OCI-LY3 (cell line): ENCODE measurements around the gene TRPV4.
A peak's percentile ranks its signal among the peaks of the same experiment; 100 is the strongest.

Experiments used
- H2AFZ ChIP-seq: fragments of 200-600, 300-600 bp; shearing (Covaris generic); 2 replicates; pipeline ENCODE4 v1.6.0; 2014; ENCODE audit warnings: antibody characterized with exemption, low read depth, low read length
- H3K27ac ChIP-seq: fragments of 200-600, 300-600 bp; sonication (generic); 2 replicates; pipeline ENCODE4 v1.5.1; 2014; ENCODE audit warnings: mild to moderate bottlenecking, low read length, moderate library complexity, mixed read lengths
- H3K27me3 ChIP-seq: fragments of 200-600, 300-600 bp; sonication (generic); 2 replicates; pipeline ENCODE4 v1.6.1; 2014; ENCODE audit warnings: low read depth, low read length, mixed read lengths
- H3K36me3 ChIP-seq: fragments of 200-600, 300-600 bp; sonication (generic); replicated peaks from 2 replicates; pipeline ENCODE3; 2014; ENCODE audit warnings: low read depth, low read length, mixed read lengths
- H3K4me1 ChIP-seq: fragments of 300-600, 200-600 bp; sonication (generic); 2 replicates; pipeline ENCODE4 v1.6.1; 2014; ENCODE audit warnings: low read length, mixed read lengths
- H3K4me2 ChIP-seq: fragments of 200-600, 300-600 bp; sonication (generic); 2 replicates; pipeline ENCODE4 v1.6.1; 2014; ENCODE audit warnings: low read length, mixed read lengths
- H3K4me3 ChIP-seq: fragments of 300-600, 200-600 bp; sonication (generic); 2 replicates; pipeline ENCODE4 v1.5.1; 2014; ENCODE audit warnings: antibody characterized with exemption, mild to moderate bottlenecking, low read length, moderate library complexity
- H3K79me2 ChIP-seq: fragments of 300-600, 200-600 bp; shearing (Covaris generic); 2 replicates; pipeline ENCODE4 v1.6.1; 2014; ENCODE audit warnings: mild to moderate bottlenecking, low read length, mixed read lengths
- H3K9ac ChIP-seq: fragments of 300-600, 200-600 bp; shearing (Covaris generic); 2 replicates; pipeline ENCODE4 v1.6.0; 2014; ENCODE audit warnings: mild to moderate bottlenecking, low read length, moderate library complexity
- H3K9me3 ChIP-seq: fragments of 200-600, 300-600 bp; shearing (Covaris generic); 2 replicates; pipeline ENCODE4 v1.6.1; 2014; ENCODE audit warnings: low read length, mixed read lengths; ENCODE audit not compliant: insufficient read depth
- H4K20me1 ChIP-seq: fragments of 200-600, 300-600 bp; sonication (generic); 2 replicates; pipeline ENCODE4 v1.6.1; 2016; ENCODE audit warnings: low read length, mixed read lengths; ENCODE audit not compliant: insufficient read depth
- CTCF ChIP-seq: fragments of 200-600, 300-600 bp; sonication (generic); IDR thresholded peaks from 2 replicates; pipeline ENCODE4 v1.5.1; 2014; ENCODE audit warnings: antibody characterized with exemption, low read length, low read depth
- EZH2phosphoT487 ChIP-seq: fragments of 200-600 bp; shearing (Covaris generic); IDR thresholded peaks from 2 replicates; pipeline ENCODE4 v1.6.1; 2018; ENCODE audit warnings: antibody characterized with exemption, mixed run types, low read depth

TRPV4 gene

GRCh38 chr12:109879351-109880042 lies 46.3 kb upstream of the TRPV4 start:
- Histone ChIP-seq H3K27me3 (peaks cover 12% of the 10 kb centered on the region; the same call in 1 of the 2 replicates), H3K27ac (no peak overlapping the region), H3K4me1 (peaks cover 39% of the 10 kb centered on the region), H4K20me1 (no peaks in the 10 kb centered on the region), H3K9ac (peak overlapping the region; percentile 64), H2AFZ (peak overlapping the region; percentile 40), H3K36me3 (no peaks in the 10 kb centered on the region), H3K4me3 (peak overlapping the region; percentile 95), H3K79me2 (no peaks in the 10 kb centered on the region), H3K9me3 (no peaks in the 10 kb centered on the region), H3K4me2 (peak overlapping the region; percentile 96)
- TF ChIP-seq EZH2phosphoT487, result no peak
- TF ChIP-seq CTCF, result no peak

GRCh38 chr12:109878749-109879148 lies 45.6 kb upstream of the TRPV4 start:
- H3K27ac ChIP-seq, result no peak overlapping the region
- peak overlapping the region; percentile 96 for H3K4me2 ChIP-seq
- H4K20me1 ChIP-seq, result no peaks in the 10 kb centered on the region
- H3K9ac ChIP-seq, result no peak overlapping the region
- TF ChIP-seq CTCF (no peak), EZH2phosphoT487 (no peak)
- H3K36me3 ChIP-seq, result no peaks in the 10 kb centered on the region
- H3K79me2 ChIP-seq, result no peaks in the 10 kb centered on the region
- peaks cover 12% of the 10 kb centered on the region; the same call in 1 of the 2 replicates for H3K27me3 ChIP-seq
- peak overlapping the region; percentile 95 for H3K4me3 ChIP-seq
- peaks cover 38% of the 10 kb centered on the region for H3K4me1 ChIP-seq
- no peak overlapping the region for H2AFZ ChIP-seq
- H3K9me3 ChIP-seq, result no peaks in the 10 kb centered on the region

GRCh38 chr12:109878247-109878625 lies 45.0 kb upstream of the TRPV4 start:
- H4K20me1 ChIP-seq, result no peaks in the 10 kb centered on the region
- H3K79me2 ChIP-seq, result no peaks in the 10 kb centered on the region
- no peak overlapping the region for H3K9ac ChIP-seq
- no peak overlapping the region for H3K4me3 ChIP-seq
- H2AFZ ChIP-seq, result no peak overlapping the region
- H3K4me1 ChIP-seq, result peaks cover 33% of the 10 kb centered on the region
- no peak overlapping the region for H3K4me2 ChIP-seq
- no peak overlapping the region for H3K27ac ChIP-seq
- no peaks in the 10 kb centered on the region for H3K9me3 ChIP-seq
- no peak for TF ChIP-seq CTCF
- no peak for TF ChIP-seq EZH2phosphoT487
- no peaks in the 10 kb centered on the region for H3K36me3 ChIP-seq
- peaks cover 12% of the 10 kb centered on the region; the same call in 1 of the 2 replicates for H3K27me3 ChIP-seq

- H3K4me3 ChIP-seq, result no peak overlapping the region
- no peak overlapping the region for H3K9ac ChIP-seq
- H3K9me3 ChIP-seq, result no peaks in the 10 kb centered on the region
- H3K4me1 ChIP-seq, result peaks cover 30% of the 10 kb centered on the region
- no peaks in the 10 kb centered on the region for H3K36me3 ChIP-seq
- no peak overlapping the region for H3K27ac ChIP-seq
- H3K27me3 ChIP-seq, result peaks cover 12% of the 10 kb centered on the region; the same call in 1 of the 2 replicates
- no peak for TF ChIP-seq CTCF
- no peak for TF ChIP-seq EZH2phosphoT487
- H4K20me1 ChIP-seq, result no peaks in the 10 kb centered on the region
- H3K4me2 ChIP-seq, result no peak overlapping the region
- no peaks in the 10 kb centered on the region for H3K79me2 ChIP-seq
- H2AFZ ChIP-seq, result no peak overlapping the region
Observed at GRCh38 chr12:109877504-109878246, 44.5 kb upstream of the TRPV4 start.
